Activated CD4-positive, alpha-beta T cell treated with anti-CD3 and anti-CD28 coated beads for 1 hour (primary cell): ENCODE data around the gene ASAP3.
"Not testable (repeated sequence)": the region's sequence is repeated elsewhere in the genome, so short reads cannot be mapped to it uniquely, and the experiment has no call there.

Source experiments
- DNase-seq: peaks from one replicate; pipeline ENCODE4 v3.0.0-alpha.2; 2020

The ASAP3 gene

DNA sequence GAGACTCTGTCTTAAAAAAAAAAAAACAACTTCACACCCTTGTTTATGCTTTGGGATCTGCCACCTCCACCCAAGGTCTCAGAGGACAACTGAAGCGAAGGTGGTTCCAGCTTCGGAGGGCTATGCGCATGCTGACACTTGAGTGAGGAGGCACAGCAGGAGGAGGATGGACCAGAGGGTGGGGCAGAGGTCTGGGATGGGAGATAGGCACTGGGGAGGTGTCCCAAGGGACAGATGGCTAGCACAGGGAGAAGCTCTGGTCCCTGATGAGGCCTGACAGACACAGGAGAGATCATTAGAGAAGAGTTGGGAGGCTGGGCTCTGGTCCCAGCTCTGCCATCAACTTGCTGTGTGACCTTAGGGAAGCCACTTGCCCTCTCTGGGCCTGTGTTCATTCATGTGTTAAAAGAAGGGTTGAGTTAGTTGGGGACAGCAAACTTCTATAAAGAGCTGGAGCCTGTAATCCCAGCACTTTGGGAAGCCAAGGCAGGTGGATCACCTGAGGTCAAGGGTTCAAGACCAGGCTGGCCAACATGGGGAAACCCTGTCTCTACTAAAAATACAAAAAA, 30.2 kb upstream of the ASAP3 start:
- no peak for DNase-seq

DNA sequence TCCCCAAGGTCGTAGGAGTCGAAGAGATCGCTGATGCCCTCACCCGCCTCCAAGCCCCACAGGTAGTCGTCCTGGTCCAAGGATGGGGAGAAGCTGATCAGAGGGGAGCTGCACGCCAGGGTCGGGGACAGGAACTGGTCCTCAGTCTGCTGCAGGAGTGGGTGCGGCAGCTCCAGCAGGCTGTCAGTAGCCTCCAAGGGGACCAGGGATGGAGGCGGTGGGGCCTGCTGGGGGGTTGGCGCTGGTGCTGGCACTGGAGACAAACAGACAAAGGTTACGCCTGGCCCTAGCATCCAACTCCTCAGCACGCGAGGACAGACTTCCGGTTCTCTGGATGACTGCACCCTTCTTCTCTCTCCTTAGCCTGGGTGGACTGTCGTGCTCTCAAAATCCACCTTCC, 25.9 kb upstream of the ASAP3 start:
- no peak for DNase-seq

DNA sequence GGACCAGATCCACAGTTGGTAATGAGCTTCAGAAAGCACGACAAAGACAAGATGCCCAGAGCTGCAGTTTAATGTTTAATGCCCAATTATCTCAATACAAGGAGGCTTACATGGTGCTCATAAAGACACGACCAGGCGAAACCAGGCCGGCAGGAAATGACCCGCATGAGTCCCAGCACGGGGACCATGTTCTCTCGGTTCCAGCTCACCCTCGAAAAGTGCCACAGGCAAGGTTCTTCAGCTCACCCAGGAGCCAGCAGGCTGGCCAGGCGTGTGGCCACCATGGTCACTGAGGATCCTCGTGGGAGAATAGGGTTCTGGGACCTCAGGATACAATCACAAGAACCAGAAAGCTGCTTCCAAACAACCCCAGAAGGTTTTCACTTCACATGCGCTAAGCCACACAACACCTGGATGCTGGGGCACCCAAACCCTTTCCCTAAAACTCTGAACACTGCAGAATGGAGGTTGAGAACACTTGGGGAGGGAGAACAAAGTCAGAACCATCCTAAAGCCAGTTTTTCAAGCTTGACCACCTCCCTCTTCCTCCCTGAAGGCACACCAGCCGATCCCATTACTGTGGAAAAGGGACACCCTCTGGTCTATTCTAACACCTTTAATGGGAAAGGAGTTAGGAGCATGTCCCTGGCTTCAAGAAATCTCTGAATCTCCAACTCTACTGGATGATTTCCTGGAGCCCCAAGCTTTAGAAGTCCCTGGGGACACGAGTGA, 22.6 kb upstream of the ASAP3 start:
- no peak for DNase-seq

DNA sequence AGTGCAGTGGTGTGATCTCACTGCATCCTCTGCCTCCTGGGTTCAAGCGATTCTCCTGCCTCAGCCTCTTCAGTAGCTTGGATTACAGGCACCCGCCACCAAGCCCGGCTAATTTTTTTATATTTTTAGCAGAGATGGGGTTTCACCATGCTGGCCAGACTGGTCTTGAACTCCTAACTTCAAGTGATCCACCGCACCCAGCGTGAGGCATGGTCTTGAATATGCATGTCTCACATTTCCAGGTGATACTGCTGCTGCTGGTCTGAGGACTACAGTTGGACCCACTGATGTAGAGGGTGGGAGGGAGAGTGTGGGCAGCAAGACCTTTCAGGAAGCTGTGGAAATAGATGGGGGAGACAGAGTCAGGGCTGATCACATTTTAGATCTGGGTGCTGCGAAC, 21.9 kb upstream of the ASAP3 start:
- no peak for DNase-seq

DNA sequence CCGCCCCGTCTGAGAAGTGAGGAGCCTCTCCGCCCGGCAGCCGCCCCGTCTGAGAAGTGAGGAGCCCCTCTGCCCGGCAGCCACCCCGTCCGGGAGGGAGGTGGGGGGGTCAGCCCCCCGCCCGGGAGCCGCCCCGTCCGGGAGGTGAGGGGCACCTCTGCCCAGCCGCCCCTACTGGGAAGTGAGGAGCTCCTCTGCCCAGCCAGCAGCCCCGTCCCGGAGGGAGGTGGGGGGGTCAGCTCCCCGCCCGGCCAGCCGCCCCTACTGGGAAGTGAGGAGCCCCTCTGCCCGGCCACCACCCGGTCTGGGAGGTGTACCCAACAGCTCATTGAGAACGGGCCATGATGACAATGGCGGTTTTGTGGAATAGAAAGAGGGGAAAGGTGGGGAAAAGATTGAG, 20.2 kb upstream of the ASAP3 start:
- DNase-seq: not testable (repeated sequence)

DNA sequence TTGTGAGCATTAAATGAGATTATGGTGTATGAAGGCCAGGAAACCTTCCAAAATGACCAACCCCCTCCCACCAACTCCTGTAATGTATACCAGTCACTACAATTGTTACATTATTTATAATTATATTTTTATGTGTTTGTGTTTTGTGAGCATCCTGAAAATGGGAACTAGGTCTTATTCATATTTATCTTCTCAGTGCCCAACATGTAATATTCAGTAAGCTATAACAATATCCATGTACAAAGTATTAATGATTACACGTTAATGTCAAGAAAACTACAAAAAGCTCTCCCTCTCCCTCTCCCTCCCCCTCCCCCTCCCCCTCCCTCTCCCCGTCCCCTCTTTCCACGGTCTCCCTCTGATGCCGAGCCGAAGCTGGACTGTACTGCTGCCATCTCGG, 19.0 kb upstream of the ASAP3 start:
- no peak for DNase-seq

DNA sequence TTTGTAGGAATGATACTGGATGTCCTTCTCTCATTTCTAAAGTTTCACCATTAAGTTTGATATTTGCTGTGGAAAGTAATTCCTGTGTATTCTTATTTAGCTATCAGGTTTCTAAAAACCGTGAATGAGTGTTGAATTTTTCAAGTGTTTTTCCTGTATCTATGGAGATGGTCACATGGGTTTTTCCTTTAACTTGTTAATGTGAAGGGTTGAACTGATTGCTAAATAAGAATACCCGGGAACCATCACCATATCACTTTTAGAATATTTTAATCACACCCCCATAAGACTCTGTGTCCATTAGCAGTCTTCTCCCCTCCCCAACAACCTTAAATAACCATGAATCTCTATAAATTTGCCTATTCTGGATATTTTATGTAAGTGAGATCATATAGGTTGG, 16.5 kb upstream of the ASAP3 start:
- no peak for DNase-seq

DNA sequence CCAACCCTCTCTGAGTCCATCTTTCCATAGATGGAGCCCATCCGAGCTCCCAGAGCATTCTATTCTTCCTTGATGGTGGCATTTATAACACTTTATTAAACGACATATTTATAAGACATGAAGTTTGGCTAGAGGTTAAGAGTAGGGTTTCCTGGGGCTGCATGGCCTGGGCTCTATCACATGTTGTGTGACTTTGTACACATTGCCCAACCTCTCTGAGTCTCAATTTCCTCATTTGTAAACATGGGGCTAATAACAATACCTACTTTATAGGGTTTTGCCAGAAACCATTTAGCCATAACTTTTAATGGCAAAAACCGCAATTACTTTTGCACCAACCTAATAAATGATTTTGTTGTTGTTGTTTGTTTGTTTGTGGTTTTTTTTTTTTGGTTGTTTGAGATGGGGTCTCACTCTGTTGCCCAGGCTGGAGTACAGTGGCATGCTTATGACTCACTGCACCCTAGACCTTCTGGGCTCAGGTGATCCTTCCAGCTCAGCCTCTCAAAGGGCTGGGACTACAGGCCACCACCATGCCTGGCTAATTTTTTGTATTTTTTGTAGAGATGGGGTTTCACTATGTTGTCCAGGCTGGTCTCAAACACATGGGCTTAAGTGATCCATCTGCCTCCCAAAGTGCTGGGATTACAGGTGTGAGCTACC, 13.9 kb upstream of the ASAP3 start:
- no peak for DNase-seq

DNA sequence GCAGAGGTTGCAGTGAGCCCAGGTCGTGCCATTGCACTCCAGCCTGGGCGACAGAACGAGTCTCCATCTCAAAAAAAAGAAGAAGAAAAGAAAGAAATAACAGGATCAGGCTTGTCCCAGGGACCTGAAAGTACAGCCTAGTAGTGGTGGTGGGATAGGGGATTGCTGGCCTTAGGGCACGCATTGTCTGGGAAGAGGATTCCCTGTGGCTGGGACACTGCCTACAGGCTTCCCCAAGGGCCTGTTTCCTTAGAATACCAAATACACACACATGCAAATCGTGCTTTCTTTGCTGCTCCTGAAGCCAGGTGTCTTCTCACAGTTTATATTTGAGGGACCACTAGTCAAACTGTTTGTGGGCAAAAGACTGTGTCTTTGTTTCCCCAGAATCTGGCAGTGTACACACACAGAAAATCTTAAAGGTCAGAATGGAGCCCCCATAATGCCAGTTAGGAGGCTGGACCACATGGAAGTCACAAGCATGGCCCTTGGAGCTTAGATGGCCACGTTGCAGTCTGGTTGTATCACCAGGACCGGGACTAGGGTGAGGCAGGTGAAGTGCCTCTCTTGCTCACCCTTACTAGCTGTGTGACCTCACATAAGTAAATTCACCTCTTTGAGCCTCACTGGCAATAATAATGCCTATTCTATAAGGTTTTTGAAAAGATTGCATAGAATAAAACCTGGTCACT, 12.7 kb upstream of the ASAP3 start:
- no peak for DNase-seq

DNA sequence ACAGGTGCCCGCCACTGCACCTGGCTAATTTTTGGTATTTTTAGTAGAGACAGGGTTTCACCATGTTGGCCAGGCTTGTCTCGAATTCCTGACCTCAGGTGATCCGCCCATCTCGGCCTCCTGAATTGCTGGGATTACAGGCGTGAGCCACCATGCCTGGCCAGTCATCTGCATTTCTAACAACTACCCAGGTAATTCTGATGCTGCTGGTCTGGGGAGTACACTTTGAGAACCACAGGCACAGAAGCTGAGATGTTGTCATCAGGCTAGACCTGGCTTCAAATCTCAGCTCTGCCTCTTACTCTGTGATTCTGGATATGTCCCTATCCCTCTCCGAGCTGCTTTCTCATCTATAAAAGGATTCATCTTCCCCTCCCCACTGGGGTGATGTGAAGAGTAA, 10.9 kb upstream of the ASAP3 start:
- DNase-seq: not testable (repeated sequence)

DNA sequence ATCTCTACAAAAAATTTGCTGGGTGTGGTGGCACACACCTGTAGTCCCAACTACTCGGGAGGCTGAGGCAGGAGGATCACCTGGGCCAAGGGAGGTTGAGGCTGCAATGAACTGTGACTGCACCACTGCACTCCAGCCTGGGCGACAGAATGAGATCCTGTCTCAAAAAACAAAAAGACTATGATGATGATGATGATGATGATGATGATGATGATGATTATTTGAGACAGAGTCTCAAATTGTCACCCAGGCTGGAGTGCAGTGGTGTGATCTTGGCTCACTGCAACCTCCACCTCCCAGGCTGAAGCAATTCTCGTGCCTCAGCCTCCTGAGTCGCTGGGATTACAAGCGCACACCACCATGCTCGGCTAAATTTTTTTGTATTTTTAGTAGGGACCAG, 8.8 kb upstream of the ASAP3 start:
- not testable (repeated sequence) for DNase-seq

DNA sequence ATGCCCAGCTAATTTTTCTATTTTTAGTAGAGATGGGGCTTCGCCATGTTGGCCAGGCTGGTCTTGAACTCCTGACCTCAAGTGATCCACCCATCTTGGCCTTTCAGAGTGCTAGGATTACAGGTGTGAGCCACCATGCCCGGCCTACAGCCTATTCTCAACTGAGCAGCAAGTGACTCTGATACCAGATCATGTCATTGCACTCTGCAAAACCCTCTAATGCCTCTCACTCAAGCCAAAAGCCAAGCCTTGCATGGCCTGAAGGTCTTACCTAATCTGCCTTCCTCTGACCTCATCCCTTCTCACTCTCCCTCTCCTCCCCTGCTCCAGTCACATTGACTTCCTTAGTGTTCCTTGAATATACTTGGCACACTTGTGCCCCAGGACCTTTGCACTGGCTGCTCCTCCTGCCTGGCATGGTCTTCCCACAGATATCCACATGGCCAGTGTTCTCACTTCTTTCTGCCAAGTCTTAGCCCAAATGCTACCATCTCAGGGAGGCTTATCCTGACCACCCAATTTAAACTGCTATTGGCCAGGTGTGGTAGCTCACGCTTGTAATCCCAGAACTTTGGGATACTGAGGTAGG, 8.2 kb upstream of the ASAP3 start:
- DNase-seq: no peak

DNA sequence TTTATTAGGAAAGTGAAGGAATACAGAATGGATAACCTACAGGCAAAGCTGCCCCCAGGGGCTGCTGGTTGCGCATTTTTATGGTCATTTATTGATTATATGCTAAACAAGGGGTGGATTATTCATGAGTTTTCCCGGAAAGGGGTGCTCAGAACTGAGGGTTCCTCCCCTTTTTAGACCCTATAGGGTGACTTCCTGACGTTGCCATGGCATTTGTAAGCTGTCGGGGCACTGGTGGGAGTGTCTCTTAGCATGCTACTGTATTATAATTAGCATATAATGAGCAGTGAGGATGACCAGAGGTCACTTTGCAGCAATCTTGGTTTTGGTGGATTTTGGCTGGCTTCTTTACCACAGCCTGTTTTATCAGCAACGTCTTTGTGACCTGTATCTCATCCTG, 5.9 kb upstream of the ASAP3 start:
- no peak for DNase-seq

DNA sequence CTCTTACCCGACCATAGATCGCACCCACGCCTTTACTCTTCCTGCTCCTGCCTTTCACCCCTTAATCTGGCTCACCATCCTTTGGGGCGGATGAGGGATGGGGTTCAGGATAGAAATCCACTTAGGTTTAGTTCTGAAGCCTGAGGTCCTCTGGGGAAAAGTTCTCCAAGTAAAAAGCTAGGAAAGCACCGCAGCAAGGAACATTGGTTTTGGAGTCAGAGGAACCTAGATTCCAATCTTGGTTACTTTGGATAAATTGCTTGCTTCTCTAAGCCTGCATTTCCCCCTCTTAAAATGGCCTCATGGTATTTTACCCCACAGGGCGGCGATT, 988 bp upstream of the ASAP3 start:
- no peak for DNase-seq

DNA sequence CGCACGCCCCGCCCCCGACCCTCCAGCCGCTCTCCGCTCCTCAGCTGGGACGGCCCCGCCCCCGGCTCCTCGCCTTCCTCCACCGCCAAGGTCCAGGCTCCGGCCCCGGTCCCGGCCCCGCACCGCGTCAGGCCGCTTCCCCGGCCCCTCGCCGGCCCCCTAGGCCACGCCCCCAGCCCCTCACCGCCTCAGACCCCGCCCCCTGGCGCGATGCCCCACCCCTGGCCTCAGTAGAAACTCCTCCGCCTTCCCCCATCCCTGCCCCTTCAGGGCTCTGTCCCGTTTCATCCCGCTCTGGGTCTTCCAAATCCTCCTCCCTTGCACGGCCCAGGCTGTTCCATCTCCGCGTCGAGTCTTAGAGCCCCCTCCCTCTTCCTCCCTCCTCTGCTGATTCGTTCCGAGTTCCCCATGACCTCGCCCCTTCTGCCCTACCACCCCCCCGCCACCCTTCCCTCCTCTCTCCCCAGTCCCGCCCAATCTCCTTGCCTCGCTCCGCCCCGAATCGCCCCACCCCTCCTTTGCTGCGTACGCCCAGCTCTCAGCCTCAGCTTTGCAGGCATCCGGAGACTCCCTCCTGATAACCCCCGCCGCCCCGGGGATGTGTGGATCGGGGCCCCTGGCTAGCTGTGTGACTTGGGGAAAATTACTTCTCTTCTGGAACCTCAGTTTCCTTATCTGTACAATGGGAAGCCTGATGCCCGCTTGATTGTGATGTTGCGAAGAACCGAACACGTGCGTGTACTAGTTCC, 448 bp upstream of the ASAP3 start:
- peak; percentile 82 for DNase-seq

DNA sequence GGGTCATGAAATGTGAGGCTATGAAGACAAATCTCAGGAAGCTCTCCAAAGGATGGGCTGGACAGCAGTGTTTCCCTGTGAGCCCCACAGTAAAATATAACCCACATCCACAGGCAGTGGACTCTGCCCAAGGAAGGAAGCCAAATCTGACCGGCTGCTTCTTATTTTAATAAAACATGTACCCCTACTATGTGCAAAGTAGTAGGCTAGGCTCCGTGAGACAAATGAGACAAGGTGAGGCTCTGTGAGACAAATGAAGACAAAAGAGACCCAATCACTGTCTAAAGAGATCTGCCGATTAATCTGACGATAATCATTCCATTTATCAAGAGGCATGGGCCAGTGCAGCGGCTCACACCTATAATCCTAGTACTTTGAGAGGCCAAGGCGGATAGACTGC, 2.1 kb downstream of the ASAP3 start:
- no peak for DNase-seq

DNA sequence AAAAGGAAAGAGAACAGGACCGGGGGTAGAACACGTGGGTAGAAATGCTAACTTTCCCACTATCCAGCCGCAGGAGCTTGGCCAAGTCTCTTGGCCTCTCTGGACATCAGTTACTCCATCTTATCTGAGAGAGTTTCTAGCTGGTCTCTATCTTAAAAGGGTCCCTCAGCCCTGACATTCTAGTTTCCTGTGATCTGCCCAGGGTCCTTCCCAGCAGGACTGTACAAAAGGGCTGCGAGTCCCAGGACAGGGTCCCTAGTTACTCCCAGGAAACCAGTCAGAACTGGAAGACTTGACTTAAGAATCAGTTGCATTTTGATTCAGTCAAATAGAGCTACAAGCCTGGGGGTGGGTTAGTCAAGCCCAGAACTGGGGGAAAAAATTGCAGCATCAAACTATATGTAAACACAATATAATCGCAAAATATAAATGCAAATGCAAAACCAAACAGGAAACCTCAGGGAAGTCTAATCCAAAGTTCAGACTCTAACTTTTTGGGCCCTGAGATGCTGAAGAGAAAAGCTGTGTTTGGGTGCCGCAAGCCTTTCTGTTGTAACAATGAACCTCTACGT, 2.9 kb downstream of the ASAP3 start:
- DNase-seq: no peak

DNA sequence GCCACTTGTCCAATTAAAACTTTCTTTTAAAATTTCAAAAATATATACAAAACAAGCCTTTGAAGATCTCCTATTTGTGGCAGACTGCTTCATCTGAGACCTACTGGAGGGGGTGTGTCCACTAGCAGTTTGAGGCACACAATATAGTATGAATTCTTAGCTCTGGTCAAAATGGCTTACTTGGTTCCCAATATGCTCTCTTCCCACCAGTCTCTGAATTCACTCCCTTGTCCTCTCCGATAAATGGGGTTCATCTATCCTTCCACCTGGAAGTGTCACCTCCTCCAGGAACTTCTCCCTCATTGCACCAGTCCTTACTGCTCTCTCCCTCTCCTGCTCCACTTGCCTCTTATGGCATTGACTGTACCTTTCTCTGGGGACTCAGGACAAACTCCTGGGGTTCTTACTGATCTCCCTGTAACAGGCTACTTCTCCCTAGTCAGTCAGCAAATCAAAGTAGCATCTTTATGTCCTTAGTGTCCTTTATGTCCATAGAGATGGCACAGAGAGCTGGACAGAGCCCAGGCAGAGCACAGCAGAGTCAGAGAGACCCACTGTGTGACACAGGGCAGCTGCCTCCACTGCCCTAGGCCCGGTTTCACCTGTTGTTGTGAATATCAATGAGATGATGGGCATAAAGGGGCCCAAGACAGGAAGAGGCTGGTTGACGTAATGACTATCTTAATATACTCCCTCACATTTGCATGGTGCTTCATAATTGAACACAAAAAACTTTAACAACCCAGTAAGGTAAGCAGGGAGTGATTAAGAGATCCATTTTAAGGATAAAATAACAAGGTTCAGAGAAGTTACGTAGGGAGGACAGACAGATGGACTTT, 3.6 kb downstream of the ASAP3 start:
- DNase-seq: no peak

DNA sequence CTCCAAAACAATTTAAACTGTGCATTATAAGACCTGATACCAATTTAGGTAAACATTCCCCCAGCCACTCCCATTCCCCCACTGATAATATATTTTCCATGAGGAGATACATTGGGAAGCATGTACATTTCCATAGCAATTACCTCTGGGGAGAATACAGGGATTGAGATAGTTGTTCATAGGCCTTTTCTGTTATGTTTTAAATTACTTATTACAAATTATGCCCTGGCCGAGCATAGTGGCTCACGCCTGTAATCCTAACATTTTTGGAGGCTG, 4.4 kb downstream of the ASAP3 start:
- no peak for DNase-seq

DNA sequence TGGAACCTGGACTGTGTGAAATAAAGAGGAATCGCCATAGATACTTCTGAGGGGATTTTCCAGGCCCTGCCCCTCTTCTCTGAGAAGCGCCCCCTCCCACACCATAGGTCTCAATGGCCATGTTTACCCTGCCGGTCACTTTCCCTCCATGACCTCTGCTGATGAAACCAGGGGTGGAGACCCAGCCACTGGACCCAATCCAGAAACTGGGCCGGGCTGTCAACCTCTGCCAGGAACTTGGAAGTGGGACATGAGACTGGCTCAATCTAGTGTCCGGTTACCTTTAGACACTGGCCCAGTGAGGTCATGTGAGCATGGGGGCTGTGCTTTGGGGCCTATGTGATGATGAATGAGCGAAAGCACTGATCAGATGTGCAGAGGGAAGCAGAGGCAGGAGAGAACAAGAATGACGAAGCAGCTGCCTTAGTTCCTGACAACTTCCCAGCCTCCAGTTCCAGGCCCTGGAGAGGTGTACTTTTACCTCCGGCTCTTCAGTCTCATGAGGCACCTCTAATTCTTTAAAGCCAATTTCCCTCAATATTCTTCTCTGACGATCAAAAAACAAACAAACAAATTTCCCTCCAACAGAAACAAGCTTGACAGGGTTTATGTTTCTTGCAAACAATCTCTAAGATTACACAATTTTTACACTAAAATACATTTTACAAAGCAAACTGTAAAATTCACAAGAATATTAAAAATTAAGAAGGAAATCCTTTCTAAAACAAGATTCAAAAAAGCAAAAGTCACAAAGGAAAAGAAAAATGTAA, 4.9 kb downstream of the ASAP3 start:
- DNase-seq: no peak
